ELR (cell line): ENCODE measurements around the gene MYMK.
A peak's percentile ranks its signal among the peaks of the same experiment; 100 is the strongest.

Source experiments
- DNase-seq: peaks from one replicate; pipeline ENCODE4 v3.0.0-alpha.2; 2015; ENCODE audit warnings: low read depth

MYMK gene

GRCh38 chr9:133505186-133505830 is 19.5 kb downstream of the MYMK start:
- DNase-seq, result peak; percentile 43

GRCh38 chr9:133502112-133502511 is 22.6 kb downstream of the MYMK start:
- DNase-seq, result no peak

GRCh38 chr9:133499892-133500270 is 24.9 kb downstream of the MYMK start:
- no peak for DNase-seq

GRCh38 chr9:133499132-133499891 is 25.4 kb downstream of the MYMK start:
- no peak for DNase-seq

- DNase-seq, result no peak
Measured at GRCh38 chr9:133496861-133497842, 27.6 kb downstream of the MYMK start.

- no peak for DNase-seq
Measured at GRCh38 chr9:133495327-133496293, 29.1 kb downstream of the MYMK start.

GRCh38 chr9:133494636-133495326 is 30.0 kb downstream of the MYMK start:
- DNase-seq, result no peak

- no peak for DNase-seq
Measured at GRCh38 chr9:133493845-133494540, 30.8 kb downstream of the MYMK start.

GRCh38 chr9:133493428-133493827 is 31.3 kb downstream of the MYMK start:
- no peak for DNase-seq

- no peak for DNase-seq
Measured at GRCh38 chr9:133492061-133493021, 32.4 kb downstream of the MYMK start.

- no peak for DNase-seq
Measured at GRCh38 chr9:133491656-133491925, 33.2 kb downstream of the MYMK start.

- DNase-seq, result no peak
Measured at GRCh38 chr9:133490865-133491655, 33.7 kb downstream of the MYMK start.

- no peak for DNase-seq
Measured at GRCh38 chr9:133490201-133490681, 34.5 kb downstream of the MYMK start.

GRCh38 chr9:133489253-133490190 is 35.2 kb downstream of the MYMK start:
- DNase-seq, result no peak

- DNase-seq, result no peak
Measured at GRCh38 chr9:133488686-133489252, 36.0 kb downstream of the MYMK start.

- no peak for DNase-seq
Measured at GRCh38 chr9:133487331-133487725, 37.4 kb downstream of the MYMK start.
